Caco-2 (cell line): ENCODE measurements around the gene LRRC55. TPM values are rescaled to one million over a fixed set of nuclear protein-coding genes. Genes with fewer than 3 reads are reported as not detected.

ENCODE experiments used
- BruUV-seq: library from RNA; stranded (reverse); fragments of 400-500 nt; replicated peaks from 2 replicates; lab custom pipeline; 2021; lab: Mats Ljungman, UMichigan
- CTCF ChIA-PET: fragments of 300-600 bp; sonication (Branson Sonifier 250); formaldehyde crosslinking; loops from one replicate; lab custom pipeline; 2022; ENCODE audit warnings: antibody characterized with exemption; lab: Charles Lee
- POLR2A ChIA-PET: fragments of 300-600 bp; sonication (Branson Sonifier 250); formaldehyde crosslinking; loops from one replicate; lab custom pipeline; 2022; ENCODE audit warnings: antibody characterized with exemption; lab: Charles Lee
- DNase-seq, 2 experiments: peaks; one replicate each; pipeline versions ENCODE4 v3.0.0 to v3.0.0-alpha.2; 2020 to 2022
- H3K27me3 ChIP-seq: replicated peaks from 2 replicates; pipeline ENCODE4 v1.6.0; 2011; ENCODE audit warnings: low read length; ENCODE audit not compliant: control insufficient read depth, insufficient read depth
- H3K36me3 ChIP-seq: 2 replicates; pipeline ENCODE4 v1.5.1; 2011; ENCODE audit warnings: low read length; ENCODE audit not compliant: control insufficient read depth, insufficient read depth
- H3K4me1 ChIP-seq: fragments of 250-450 bp; sonication (Bioruptor Pico); 2 replicates; pipeline ENCODE4 v1.5.1; 2020; ENCODE audit warnings: mild to moderate bottlenecking
- H3K4me3 ChIP-seq: 2 replicates; pipeline ENCODE4 v1.5.1; 2011; ENCODE audit warnings: low read depth, mild to moderate bottlenecking, control low read depth, low read length
- H3K9me3 ChIP-seq: fragments of 250-450 bp; sonication (Bioruptor Pico); 2 replicates; pipeline ENCODE4 v1.5.1; 2020; ENCODE audit warnings: mild to moderate bottlenecking, moderate library complexity
- H3K27ac Mint-ChIP-seq: one replicate; pipeline ENCODE4 v1.8.0; 2022; ENCODE audit warnings: mixed read lengths; ENCODE audit not compliant: unreplicated experiment
- H3K27me3 Mint-ChIP-seq: one replicate; pipeline ENCODE4 v1.8.0; 2022; ENCODE audit warnings: mixed read lengths; ENCODE audit not compliant: insufficient read depth, unreplicated experiment
- H3K36me3 Mint-ChIP-seq: one replicate; pipeline ENCODE4 v1.8.0; 2022; ENCODE audit warnings: mild to moderate bottlenecking, mixed read lengths; ENCODE audit not compliant: insufficient read depth, unreplicated experiment
- H3K4me1 Mint-ChIP-seq: one replicate; pipeline ENCODE4 v1.8.0; 2022; ENCODE audit warnings: low read depth, mixed read lengths; ENCODE audit not compliant: unreplicated experiment
- H3K4me3 Mint-ChIP-seq: one replicate; pipeline ENCODE4 v1.8.0; 2022; ENCODE audit warnings: mild to moderate bottlenecking, moderate library complexity, mixed read lengths; ENCODE audit not compliant: unreplicated experiment
- H3K9me3 Mint-ChIP-seq: one replicate; pipeline ENCODE4 v1.8.0; 2022; ENCODE audit warnings: mixed read lengths; ENCODE audit not compliant: unreplicated experiment
- intact Hi-C: fragments of 100-400 bp; cut with micrococcal nuclease; formaldehyde crosslinking; loops from one replicate; pipeline ENCODE4 v1.10.0; 2022; ENCODE audit not compliant: unreplicated experiment
- total RNA-seq: library from RNA; stranded (reverse); gene quantifications from 2 replicates; pipeline ENCODE4 v1.2.3, GENCODE V29; 2022
- TF ChIP-seq, protein P1 (sequence below), 2 experiments: fragments of 200-600 bp in 1 of 2; IDR thresholded peaks; 1 replicate in 1 of 2; 2 replicates in 1 of 2; pipeline versions ENCODE4 v1.5.1 to v1.8.0; 2011 to 2022; ENCODE audit warnings: antibody characterized with exemption in 1 of 2, control low read depth in 1 of 2, inconsistent platforms in 1 of 2, low read depth in 1 of 2, low read length in 1 of 2, mild to moderate bottlenecking in 1 of 2, moderate library complexity in 1 of 2; ENCODE audit not compliant: insufficient read depth in 1 of 2, severe bottlenecking in 1 of 2, unreplicated experiment in 1 of 2

LRRC55 gene
- total RNA-seq, 1 experiment from 2014 or later, result not detected

GRCh38 chr11:57155838-57156607, 25.7 kb upstream of the LRRC55 start:
- DNase-seq, result no peak
- no TSS peak for BruUV-seq
- no peaks in the 10 kb centered on the region for H3K36me3 Mint-ChIP-seq
- H3K4me1 ChIP-seq, result no peaks in the 10 kb centered on the region
- no peaks in the 10 kb centered on the region for H3K36me3 ChIP-seq
- ChIA-PET POLR2A (no interaction called here), CTCF (no interaction called here)
- H3K4me1 Mint-ChIP-seq, result no peaks in the 10 kb centered on the region
- H3K27me3 ChIP-seq, result no peaks in the 10 kb centered on the region; the same call in 1 of the 2 replicates
- no peak overlapping the region for H3K4me3 Mint-ChIP-seq
- intact Hi-C loops, result no loop called here
- no peak overlapping the region for H3K27ac Mint-ChIP-seq
- TF ChIP-seq, protein P1, sequence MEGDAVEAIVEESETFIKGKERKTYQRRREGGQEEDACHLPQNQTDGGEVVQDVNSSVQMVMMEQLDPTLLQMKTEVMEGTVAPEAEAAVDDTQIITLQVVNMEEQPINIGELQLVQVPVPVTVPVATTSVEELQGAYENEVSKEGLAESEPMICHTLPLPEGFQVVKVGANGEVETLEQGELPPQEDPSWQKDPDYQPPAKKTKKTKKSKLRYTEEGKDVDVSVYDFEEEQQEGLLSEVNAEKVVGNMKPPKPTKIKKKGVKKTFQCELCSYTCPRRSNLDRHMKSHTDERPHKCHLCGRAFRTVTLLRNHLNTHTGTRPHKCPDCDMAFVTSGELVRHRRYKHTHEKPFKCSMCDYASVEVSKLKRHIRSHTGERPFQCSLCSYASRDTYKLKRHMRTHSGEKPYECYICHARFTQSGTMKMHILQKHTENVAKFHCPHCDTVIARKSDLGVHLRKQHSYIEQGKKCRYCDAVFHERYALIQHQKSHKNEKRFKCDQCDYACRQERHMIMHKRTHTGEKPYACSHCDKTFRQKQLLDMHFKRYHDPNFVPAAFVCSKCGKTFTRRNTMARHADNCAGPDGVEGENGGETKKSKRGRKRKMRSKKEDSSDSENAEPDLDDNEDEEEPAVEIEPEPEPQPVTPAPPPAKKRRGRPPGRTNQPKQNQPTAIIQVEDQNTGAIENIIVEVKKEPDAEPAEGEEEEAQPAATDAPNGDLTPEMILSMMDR (IDR thresholded peaks at IDR 0.05; ENCODE audit: insufficient read depth in 1 of 2, low read depth in 1 of 2, low read length in 1 of 2, severe bottlenecking in 1 of 2, unreplicated experiment in 1 of 2), result no peak
- H3K9me3 Mint-ChIP-seq, result no peaks in the 10 kb centered on the region
- peaks cover 35% of the 10 kb centered on the region for H3K27me3 Mint-ChIP-seq
- no peak overlapping the region for H3K4me3 ChIP-seq
- no peaks in the 10 kb centered on the region for H3K9me3 ChIP-seq

DNA sequence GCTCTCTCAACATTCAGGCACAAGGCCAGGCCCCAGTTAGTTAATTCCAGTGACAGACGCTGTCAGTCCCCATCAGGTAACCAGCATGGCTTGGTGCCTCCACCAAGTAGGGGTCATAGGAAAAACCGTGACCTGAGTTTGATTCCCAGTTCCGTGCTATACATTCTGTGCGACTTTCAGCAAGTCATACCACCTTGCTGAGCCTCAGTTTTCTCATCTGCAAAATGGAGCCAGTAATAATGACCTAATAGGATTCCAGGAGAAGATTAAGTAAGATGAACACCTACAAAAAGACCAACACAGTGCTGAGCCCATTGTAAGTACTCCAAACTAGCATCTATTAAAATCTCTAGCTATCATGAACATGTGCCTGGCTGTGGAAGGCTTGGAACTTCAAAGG, 24.8 kb upstream of the LRRC55 start:
- no peaks in the 10 kb centered on the region for H3K36me3 Mint-ChIP-seq
- Histone ChIP-seq H3K4me3 (no peak overlapping the region), H3K36me3 (no peaks in the 10 kb centered on the region), H3K9me3 (no peaks in the 10 kb centered on the region), H3K27me3 (no peaks in the 10 kb centered on the region; the same call in 1 of the 2 replicates), H3K4me1 (no peaks in the 10 kb centered on the region)
- no peak overlapping the region for H3K27ac Mint-ChIP-seq
- no peaks in the 10 kb centered on the region for H3K9me3 Mint-ChIP-seq
- CTCF ChIA-PET, result interaction anchor here (0.5 kb wide), 1 partner anchor 93 kb away, joined by 3 read pairs; no protein-coding TSS in a partner anchor
- H3K4me3 Mint-ChIP-seq, result no peak overlapping the region
- H3K27me3 Mint-ChIP-seq, result peaks cover 36% of the 10 kb centered on the region
- no peaks in the 10 kb centered on the region for H3K4me1 Mint-ChIP-seq
- DNase-seq, result no peak
- intact Hi-C loops, result no loop called here
- TF ChIP-seq, protein P1 (IDR thresholded peaks at IDR 0.05; ENCODE audit: insufficient read depth in 1 of 2, low read depth in 1 of 2, low read length in 1 of 2, severe bottlenecking in 1 of 2, unreplicated experiment in 1 of 2), result no peak
- BruUV-seq, result no TSS peak
- POLR2A ChIA-PET, result no interaction called here

DNA sequence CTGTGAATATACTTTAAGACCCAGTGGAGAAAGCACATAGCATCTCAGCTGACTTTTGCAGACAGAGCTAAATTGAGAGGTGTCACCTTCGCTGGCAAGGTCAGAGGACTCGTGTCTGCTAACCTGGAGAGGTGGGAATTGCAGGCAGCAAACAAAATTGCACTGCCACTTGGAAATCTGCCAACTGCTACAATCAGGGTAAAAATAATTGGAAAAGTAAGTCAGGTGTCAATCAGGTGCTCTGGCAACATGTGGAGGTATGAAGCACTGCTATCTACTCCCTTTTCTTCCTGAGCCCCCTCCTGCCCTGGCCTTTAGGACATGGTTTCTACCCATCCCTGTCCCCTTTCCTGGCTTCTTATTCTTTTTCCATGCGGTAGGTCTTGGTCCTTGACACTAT, 24.1 kb upstream of the LRRC55 start:
- TF ChIP-seq, protein P1 (IDR thresholded peaks at IDR 0.05; ENCODE audit: insufficient read depth in 1 of 2, low read depth in 1 of 2, low read length in 1 of 2, severe bottlenecking in 1 of 2, unreplicated experiment in 1 of 2), result no peak
- H3K27me3 Mint-ChIP-seq, result peaks cover 37% of the 10 kb centered on the region
- no peaks in the 10 kb centered on the region for H3K36me3 ChIP-seq
- no peaks in the 10 kb centered on the region for H3K9me3 Mint-ChIP-seq
- CTCF ChIA-PET, result no interaction called here
- no peaks in the 10 kb centered on the region for H3K36me3 Mint-ChIP-seq
- H3K9me3 ChIP-seq, result no peaks in the 10 kb centered on the region
- no peak overlapping the region for H3K27ac Mint-ChIP-seq
- intact Hi-C loops, result no loop called here
- BruUV-seq, result no TSS peak
- no peaks in the 10 kb centered on the region; the same call in 1 of the 2 replicates for H3K27me3 ChIP-seq
- no peak overlapping the region for H3K4me3 Mint-ChIP-seq
- no peaks in the 10 kb centered on the region for H3K4me1 Mint-ChIP-seq
- POLR2A ChIA-PET, result no interaction called here
- no peak overlapping the region for H3K4me3 ChIP-seq
- no peaks in the 10 kb centered on the region for H3K4me1 ChIP-seq
- DNase-seq, result no peak
